ENCODE data around the gene SDK1. TPM values are rescaled to one million over a fixed set of nuclear protein-coding genes. Genes with fewer than 3 reads are reported as not detected.
A peak's percentile ranks its signal among the peaks of the same experiment; 100 is the strongest.

The SDK1 gene
- total and polyA plus RNA-seq, 2 donors: 3.2 to 7.8 TPM

DNA sequence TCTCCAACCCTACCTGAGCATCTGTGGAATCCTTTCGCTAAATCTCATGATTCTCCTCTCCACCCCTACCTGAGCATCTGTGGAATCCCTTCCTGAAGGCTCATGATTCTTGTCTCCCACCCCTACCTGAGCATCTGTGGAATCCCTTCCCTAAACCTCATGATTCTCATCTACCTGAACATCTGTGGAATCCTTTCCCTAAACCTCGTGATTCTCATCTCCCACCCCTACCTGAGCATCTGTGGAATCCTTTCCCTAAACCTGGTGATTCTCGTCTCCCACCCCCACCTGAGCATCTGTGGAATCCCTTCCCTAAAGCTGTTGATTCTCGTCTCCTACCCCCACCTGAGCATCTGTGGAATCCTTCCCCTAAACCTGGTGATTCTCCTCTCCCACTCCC, 342.0 kb downstream of the SDK1 start:
- WGBS: 84% methylated on average over 4 of the region's 4 CpGs
- no peaks in the 10 kb centered on the region for H3K27me3 ChIP-seq (ENCODE audit: control insufficient read depth in 2 of 2, insufficient read depth in 1 of 2, low read length in 1 of 2)
- no peak overlapping the region for H3K4me3 ChIP-seq (ENCODE audit: low read length in 2 of 2)
- no peaks in the 10 kb centered on the region for H3K36me3 ChIP-seq (ENCODE audit: control insufficient read depth in 2 of 2, insufficient read depth in 2 of 2, low read length in 1 of 2)
- no peak overlapping the region for H3K27ac ChIP-seq (ENCODE audit: low read depth in 1 of 2, low read length in 1 of 2)
- no peaks in the 10 kb centered on the region for H3K4me1 ChIP-seq (ENCODE audit: control insufficient read depth in 2 of 2, insufficient read depth in 2 of 2, low read length in 2 of 2)
- no peaks in the 10 kb centered on the region for H3K9me3 ChIP-seq (ENCODE audit: control insufficient read depth in 2 of 2, insufficient read depth in 1 of 2, low read length in 1 of 2)
- DNase-seq (ENCODE audit: low read depth in 6 of 9, low spot score in 9 of 9): no peak

DNA sequence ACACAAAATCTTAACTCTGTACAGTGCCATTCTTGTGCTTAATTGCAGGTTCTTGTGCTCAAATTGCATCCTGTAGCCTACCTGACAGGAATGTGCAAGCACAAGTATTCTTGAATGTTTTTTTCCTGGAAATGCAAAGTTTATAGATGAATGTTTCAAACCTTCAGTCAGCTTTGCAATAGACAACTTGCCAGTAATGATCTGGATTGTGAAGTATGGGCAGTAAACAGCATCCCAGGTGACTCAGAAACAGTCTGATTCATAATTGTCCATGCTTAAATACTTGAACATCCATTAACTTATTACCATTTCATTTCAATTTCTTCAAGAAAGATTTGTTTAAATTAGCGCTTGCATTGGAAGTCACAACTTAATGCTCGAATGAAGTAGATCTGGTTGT, 347.2 kb downstream of the SDK1 start:
- no peak for DNase-seq (ENCODE audit: low read depth in 6 of 9, low spot score in 9 of 9)
- Histone ChIP-seq H3K4me3 (ENCODE audit: low read length in 2 of 2) (no peak overlapping the region), H3K4me1 (ENCODE audit: control insufficient read depth in 2 of 2, insufficient read depth in 2 of 2, low read length in 2 of 2) (no peaks in the 10 kb centered on the region), H3K36me3 (ENCODE audit: control insufficient read depth in 2 of 2, insufficient read depth in 2 of 2, low read length in 1 of 2) (no peaks in the 10 kb centered on the region), H3K27me3 (ENCODE audit: control insufficient read depth in 2 of 2, insufficient read depth in 1 of 2, low read length in 1 of 2) (no peaks in the 10 kb centered on the region), H3K9me3 (ENCODE audit: control insufficient read depth in 2 of 2, insufficient read depth in 1 of 2, low read length in 1 of 2) (no peaks in the 10 kb centered on the region), H3K27ac (ENCODE audit: low read depth in 1 of 2, low read length in 1 of 2) (no peak overlapping the region)
- 97% methylated on average over 2 of the region's 2 CpGs for WGBS

GRCh38 chr7:3649250-3649649, 348.2 kb downstream of the SDK1 start:
- Histone ChIP-seq H3K27me3 (ENCODE audit: control insufficient read depth in 2 of 2, insufficient read depth in 1 of 2, low read length in 1 of 2) (no peaks in the 10 kb centered on the region), H3K4me1 (ENCODE audit: control insufficient read depth in 2 of 2, insufficient read depth in 2 of 2, low read length in 2 of 2) (no peaks in the 10 kb centered on the region), H3K27ac (ENCODE audit: low read depth in 1 of 2, low read length in 1 of 2) (no peak overlapping the region), H3K9me3 (ENCODE audit: control insufficient read depth in 2 of 2, insufficient read depth in 1 of 2, low read length in 1 of 2) (no peaks in the 10 kb centered on the region), H3K4me3 (ENCODE audit: low read length in 2 of 2) (no peak overlapping the region), H3K36me3 (ENCODE audit: control insufficient read depth in 2 of 2, insufficient read depth in 2 of 2, low read length in 1 of 2) (no peaks in the 10 kb centered on the region)
- WGBS: 96% methylated on average over 2 of the region's 2 CpGs
- DNase-seq (ENCODE audit: low read depth in 6 of 9, low spot score in 9 of 9): no peak

DNA sequence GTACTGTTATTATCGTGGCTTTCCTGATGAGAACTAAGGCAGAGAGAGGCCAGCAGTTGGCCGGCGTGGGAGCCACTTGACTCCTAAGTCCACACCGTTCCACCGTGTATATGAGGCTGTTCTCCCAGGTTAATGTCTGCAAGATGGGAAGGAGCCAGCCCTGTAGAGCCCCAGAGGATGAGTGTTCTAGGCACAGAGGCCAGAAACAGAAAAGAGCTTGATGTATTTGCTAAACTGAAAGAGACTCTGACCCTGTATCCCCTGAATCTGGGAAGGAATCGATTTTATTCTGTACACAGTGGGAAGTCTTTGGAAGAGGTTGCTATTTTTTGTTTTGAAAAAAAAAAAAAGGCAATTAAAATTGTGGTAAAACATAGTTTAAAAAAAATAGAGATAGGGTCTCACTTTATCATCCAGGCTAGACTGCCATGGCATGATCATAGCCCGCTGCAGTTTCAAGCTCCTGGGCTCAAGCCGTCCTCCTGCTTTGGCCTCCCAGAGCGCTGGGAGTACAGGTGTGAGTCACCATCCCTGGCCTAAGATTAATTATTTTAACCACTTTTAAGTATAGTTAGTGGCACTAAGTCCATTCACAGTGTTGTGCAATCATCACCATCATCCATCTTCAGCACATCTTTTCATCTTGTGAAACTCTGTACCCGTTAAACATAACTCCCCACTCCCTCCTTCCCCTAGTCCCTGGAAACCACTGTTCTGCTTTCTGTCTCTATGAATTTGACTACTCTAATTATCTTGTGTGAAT, 348.8 kb downstream of the SDK1 start:
- no peaks in the 10 kb centered on the region for H3K4me1 ChIP-seq (ENCODE audit: control insufficient read depth in 2 of 2, insufficient read depth in 2 of 2, low read length in 2 of 2)
- H3K27ac ChIP-seq (ENCODE audit: low read depth in 1 of 2, low read length in 1 of 2): no peak overlapping the region
- no peaks in the 10 kb centered on the region for H3K9me3 ChIP-seq (ENCODE audit: control insufficient read depth in 2 of 2, insufficient read depth in 1 of 2, low read length in 1 of 2)
- H3K4me3 ChIP-seq (ENCODE audit: low read length in 2 of 2): no peak overlapping the region
- DNase-seq (ENCODE audit: low read depth in 6 of 9, low spot score in 9 of 9): no peak
- 95% methylated on average over 10 of the region's 10 CpGs for WGBS
- H3K36me3 ChIP-seq (ENCODE audit: control insufficient read depth in 2 of 2, insufficient read depth in 2 of 2, low read length in 1 of 2): no peaks in the 10 kb centered on the region
- no peaks in the 10 kb centered on the region for H3K27me3 ChIP-seq (ENCODE audit: control insufficient read depth in 2 of 2, insufficient read depth in 1 of 2, low read length in 1 of 2)

DNA sequence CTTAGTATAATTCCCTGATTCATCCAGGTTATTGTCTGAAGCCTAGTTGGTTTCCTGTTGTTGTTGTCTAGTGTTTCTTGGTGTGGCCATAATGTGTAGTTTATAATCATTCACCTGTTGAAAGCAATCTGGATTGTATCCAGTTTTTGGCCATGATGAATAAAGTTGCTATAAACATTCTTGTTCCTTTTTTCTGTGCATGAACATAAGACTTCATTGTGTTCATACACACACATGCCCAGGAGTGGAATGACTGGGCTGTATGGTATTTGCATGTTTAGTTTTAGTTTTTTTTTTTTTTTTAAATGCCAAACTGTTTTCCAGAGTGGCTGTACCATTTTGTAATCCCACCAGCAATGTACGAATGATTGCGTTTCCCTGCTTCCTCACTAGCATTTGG, 349.8 kb downstream of the SDK1 start:
- Histone ChIP-seq H3K4me3 (ENCODE audit: low read length in 2 of 2) (no peak overlapping the region), H3K36me3 (ENCODE audit: control insufficient read depth in 2 of 2, insufficient read depth in 2 of 2, low read length in 1 of 2) (no peaks in the 10 kb centered on the region), H3K4me1 (ENCODE audit: control insufficient read depth in 2 of 2, insufficient read depth in 2 of 2, low read length in 2 of 2) (no peaks in the 10 kb centered on the region), H3K27ac (ENCODE audit: low read depth in 1 of 2, low read length in 1 of 2) (no peak overlapping the region), H3K9me3 (ENCODE audit: control insufficient read depth in 2 of 2, insufficient read depth in 1 of 2, low read length in 1 of 2) (no peaks in the 10 kb centered on the region), H3K27me3 (ENCODE audit: control insufficient read depth in 2 of 2, insufficient read depth in 1 of 2, low read length in 1 of 2) (no peaks in the 10 kb centered on the region)
- no peak for DNase-seq (ENCODE audit: low read depth in 6 of 9, low spot score in 9 of 9)
- WGBS: over 99% methylated on average over 2 of the region's 2 CpGs

DNA sequence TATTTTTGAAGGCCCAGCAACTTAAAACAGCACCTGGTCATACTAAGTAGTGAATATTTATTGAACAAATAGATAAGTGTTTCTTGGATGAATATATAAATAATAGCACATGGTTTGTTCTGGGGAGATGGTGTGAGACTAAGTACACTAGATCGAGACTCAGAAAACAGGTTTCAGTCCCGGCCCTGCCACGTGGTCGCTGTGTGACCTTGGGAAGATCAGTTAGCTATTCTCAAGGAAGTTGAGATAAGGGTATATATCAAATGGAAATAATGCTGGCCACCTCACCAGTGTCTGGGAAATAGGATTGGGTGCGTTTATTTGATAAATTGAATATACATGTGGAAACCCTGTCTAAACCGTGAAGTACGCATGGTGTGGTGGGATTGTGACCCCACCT, 354.6 kb downstream of the SDK1 start:
- Histone ChIP-seq H3K4me1 (ENCODE audit: control insufficient read depth in 2 of 2, insufficient read depth in 2 of 2, low read length in 2 of 2) (no peaks in the 10 kb centered on the region), H3K36me3 (ENCODE audit: control insufficient read depth in 2 of 2, insufficient read depth in 2 of 2, low read length in 1 of 2) (no peaks in the 10 kb centered on the region), H3K4me3 (ENCODE audit: low read length in 2 of 2) (no peak overlapping the region), H3K27ac (ENCODE audit: low read depth in 1 of 2, low read length in 1 of 2) (no peak overlapping the region), H3K9me3 (ENCODE audit: control insufficient read depth in 2 of 2, insufficient read depth in 1 of 2, low read length in 1 of 2) (no peaks in the 10 kb centered on the region), H3K27me3 (ENCODE audit: control insufficient read depth in 2 of 2, insufficient read depth in 1 of 2, low read length in 1 of 2) (no peaks in the 10 kb centered on the region)
- no peak for DNase-seq (ENCODE audit: low read depth in 6 of 9, low spot score in 9 of 9)
- WGBS: 97% methylated on average over 7 of the region's 7 CpGs

- Histone ChIP-seq H3K9me3 (ENCODE audit: control insufficient read depth in 2 of 2, insufficient read depth in 1 of 2, low read length in 1 of 2) (no peaks in the 10 kb centered on the region), H3K36me3 (ENCODE audit: control insufficient read depth in 2 of 2, insufficient read depth in 2 of 2, low read length in 1 of 2) (no peaks in the 10 kb centered on the region), H3K27me3 (ENCODE audit: control insufficient read depth in 2 of 2, insufficient read depth in 1 of 2, low read length in 1 of 2) (no peaks in the 10 kb centered on the region), H3K27ac (ENCODE audit: low read depth in 1 of 2, low read length in 1 of 2) (no peak overlapping the region), H3K4me3 (ENCODE audit: low read length in 2 of 2) (no peak overlapping the region), H3K4me1 (ENCODE audit: control insufficient read depth in 2 of 2, insufficient read depth in 2 of 2, low read length in 2 of 2) (no peaks in the 10 kb centered on the region)
- WGBS: 93% methylated on average over 6 of the region's 6 CpGs
- DNase-seq (ENCODE audit: low read depth in 6 of 9, low spot score in 9 of 9): no peak
These were observed 356.2 kb downstream of the SDK1 start for GRCh38 chr7:3657206-3657605.

- Histone ChIP-seq H3K36me3 (ENCODE audit: control insufficient read depth in 2 of 2, insufficient read depth in 2 of 2, low read length in 1 of 2) (no peaks in the 10 kb centered on the region), H3K4me3 (ENCODE audit: low read length in 2 of 2) (no peak overlapping the region), H3K4me1 (ENCODE audit: control insufficient read depth in 2 of 2, insufficient read depth in 2 of 2, low read length in 2 of 2) (peaks cover 0 to 3% of the 10 kb centered on the region in 2 donors), H3K27ac (ENCODE audit: low read depth in 1 of 2, low read length in 1 of 2) (no peak overlapping the region), H3K27me3 (ENCODE audit: control insufficient read depth in 2 of 2, insufficient read depth in 1 of 2, low read length in 1 of 2) (no peaks in the 10 kb centered on the region), H3K9me3 (ENCODE audit: control insufficient read depth in 2 of 2, insufficient read depth in 1 of 2, low read length in 1 of 2) (no peaks in the 10 kb centered on the region)
- 96% methylated on average over 2 of the region's 2 CpGs for WGBS
- DNase-seq (ENCODE audit: low read depth in 6 of 9, low spot score in 9 of 9): no peak
These were observed 367.7 kb downstream of the SDK1 start for GRCh38 chr7:3668743-3669142.

DNA sequence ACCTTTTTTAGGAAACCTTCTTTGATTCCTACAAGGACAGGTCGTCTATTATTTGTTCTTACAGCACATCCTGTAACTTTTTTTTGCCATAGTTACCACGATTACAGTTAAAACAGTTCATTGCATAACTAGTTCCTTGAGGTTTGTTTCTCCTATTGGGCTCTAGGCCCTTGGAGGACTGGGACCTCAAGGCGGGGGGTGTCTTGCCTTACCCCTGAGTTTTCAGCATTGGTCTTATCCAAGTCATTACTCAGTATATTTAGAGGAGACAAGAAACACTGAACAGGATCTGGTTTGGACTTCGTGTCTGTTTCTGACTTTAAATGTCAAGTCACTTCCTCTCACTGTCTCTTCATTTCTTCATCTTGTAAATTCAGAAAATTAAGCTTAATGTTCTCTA, 369.8 kb downstream of the SDK1 start:
- peak in 2 of 9 donors; percentile 14 to 40 for DNase-seq (ENCODE audit: low read depth in 6 of 9, low spot score in 9 of 9)
- Histone ChIP-seq H3K9me3 (ENCODE audit: control insufficient read depth in 2 of 2, insufficient read depth in 1 of 2, low read length in 1 of 2) (no peaks in the 10 kb centered on the region), H3K4me1 (ENCODE audit: control insufficient read depth in 2 of 2, insufficient read depth in 2 of 2, low read length in 2 of 2) (peaks cover 0 to 3% of the 10 kb centered on the region in 2 donors), H3K27ac (ENCODE audit: low read depth in 1 of 2, low read length in 1 of 2) (no peak overlapping the region), H3K36me3 (ENCODE audit: control insufficient read depth in 2 of 2, insufficient read depth in 2 of 2, low read length in 1 of 2) (no peaks in the 10 kb centered on the region), H3K27me3 (ENCODE audit: control insufficient read depth in 2 of 2, insufficient read depth in 1 of 2, low read length in 1 of 2) (no peaks in the 10 kb centered on the region), H3K4me3 (ENCODE audit: low read length in 2 of 2) (no peak overlapping the region)
- 31% methylated on average over 4 of the region's 4 CpGs for WGBS

Data from thymus (tissue), 11 donors.